HepG2 (cell line): ENCODE data around the gene CAPZB. TPM values are rescaled to one million over a fixed set of nuclear protein-coding genes. Genes with fewer than 3 reads are reported as not detected.

Source experiments
- FOXA1 ChIP-seq, 2 experiments: fragments of 450-650 bp in 1 of 2; sonication (generic) in 1 of 2; formaldehyde crosslinking in 1 of 2; IDR thresholded peaks; 2 replicates each; pipeline versions ENCODE4 v1.4.0 to v1.6.1; 2016 to 2020; ENCODE audit warnings: missing genetic modification reagents in 1 of 2
- KDM5A ChIP-seq: fragments of 200-600 bp; sonication (generic); IDR thresholded peaks from 2 replicates; pipeline ENCODE4 v1.7.0; 2018; ENCODE audit warnings: antibody characterized with exemption, mild to moderate bottlenecking, low read length, borderline replicate concordance
- KLF15 ChIP-seq: sonication (generic); formaldehyde crosslinking; IDR thresholded peaks from 2 replicates; pipeline ENCODE4 v1.8.1; 2023; ENCODE audit warnings: borderline replicate concordance, mild to moderate bottlenecking, inconsistent platforms, missing genetic modification reagents, mixed read lengths
- REL ChIP-seq: sonication (generic); formaldehyde crosslinking; conservative IDR thresholded peaks from 2 replicates; pipeline ENCODE4 v1.8.0; 2022; ENCODE audit warnings: mild to moderate bottlenecking, missing genetic modification reagents, moderate library complexity
- ZGPAT ChIP-seq: IDR thresholded peaks from 2 replicates; pipeline ENCODE4 v1.6.1; 2016; ENCODE audit warnings: mild to moderate bottlenecking
- ZNF3 ChIP-seq: IDR thresholded peaks from 2 replicates; pipeline ENCODE4 v1.7.0; 2017; ENCODE audit warnings: inconsistent platforms
- ZNF331 ChIP-seq: sonication (generic); formaldehyde crosslinking; IDR thresholded peaks from 2 replicates; pipeline ENCODE4 v1.4.0; 2020; ENCODE audit warnings: missing genetic modification reagents
- ZNF678 ChIP-seq: sonication (generic); formaldehyde crosslinking; IDR thresholded peaks from 2 replicates; pipeline ENCODE4 v1.4.0; 2020; ENCODE audit warnings: mild to moderate bottlenecking, missing genetic modification reagents
- ZNF766 ChIP-seq: sonication (generic); formaldehyde crosslinking; IDR thresholded peaks from 2 replicates; pipeline ENCODE4 v1.5.0; 2020; ENCODE audit warnings: missing genetic modification reagents, borderline replicate concordance
- ZNF777 ChIP-seq: sonication (generic); formaldehyde crosslinking; IDR thresholded peaks from 2 replicates; pipeline ENCODE4 v1.4.0; 2020; ENCODE audit warnings: missing genetic modification reagents
- polyA plus RNA-seq, 8 experiments: library from polyadenylated mRNA; depleted of rRNA in 3 of 8; stranded (reverse) in 7 of 8; unstranded in 1 of 8; fragments of >200 nt; fragmentation: Illumina TruSeq in 4 of 8; extraction: Trizol in 4 of 8; gene quantifications; 2 replicates each; pipeline versions ENCODE4 v1.2.1 to v1.2.3, GENCODE V29; 2011 to 2016; ENCODE audit warnings: low read depth in 4 of 8, missing spikeins in 1 of 8, mixed read lengths in 1 of 8; ENCODE audit not compliant: insufficient read depth in 1 of 8
- total RNA-seq, 5 experiments: library from RNA; depleted of rRNA; stranded (reverse); fragments of >200 nt; fragmentation: Illumina TruSeq; extraction: Trizol; gene quantifications; 2 replicates each; pipeline ENCODE4 v1.2.3, GENCODE V29; 2016; ENCODE audit warnings: low read depth in 1 of 5
- TF ChIP-seq, protein P1 (sequence below): sonication (generic); formaldehyde crosslinking; IDR thresholded peaks from 2 replicates; pipeline ENCODE4 v1.4.0; 2020; ENCODE audit warnings: missing genetic modification reagents
- TF ChIP-seq, protein P2 (sequence below), 2 experiments: sonication (generic) in 1 of 2; formaldehyde crosslinking in 1 of 2; IDR thresholded peaks; 2 replicates each; pipeline versions ENCODE4 v1.5.1 to v1.6.1; 2011 to 2020; ENCODE audit warnings: borderline replicate concordance in 1 of 2, low read depth in 1 of 2, low read length in 1 of 2, mild to moderate bottlenecking in 1 of 2, missing genetic modification reagents in 1 of 2, moderate library complexity in 1 of 2
- TF ChIP-seq, protein P3 (sequence below), 2 experiments: sonication (generic) in 1 of 2; formaldehyde crosslinking in 1 of 2; IDR thresholded peaks; 2 replicates each; pipeline versions ENCODE4 v1.4.0 to v1.6.1; 2016 to 2020; ENCODE audit warnings: borderline replicate concordance in 1 of 2, low read depth in 1 of 2, mild to moderate bottlenecking in 1 of 2, missing genetic modification reagents in 1 of 2
- TF ChIP-seq, protein P4 (sequence below): sonication (generic); formaldehyde crosslinking; IDR thresholded peaks from 2 replicates; pipeline ENCODE4 v1.8.1; 2022; ENCODE audit warnings: low read depth, mild to moderate bottlenecking, missing genetic modification reagents

Gene CAPZB
- total and polyA plus RNA-seq, 2 of the 13 experiments (the other 11 are each of a cell fraction or from before 2014, with no cell fraction given), result 58.9 to 76.9 TPM

GRCh38 chr1:19311931-19312781 lies 173.2 kb downstream of the CAPZB start, which contains the start of the genes AKR7A2 and SLC66A1 (continued):
- TF ChIP-seq ZNF777 (CRISPR knock-in tag), result peak; percentile 68
- TF ChIP-seq ZNF678, result no peak
- no peak for TF ChIP-seq FOXA1 (IDR thresholded peaks at IDR 0.05)
- TF ChIP-seq FOXA1 (CRISPR knock-in tag; IDR thresholded peaks at IDR 0.05), result peak; percentile 9; the same call in 1 of the 2 replicates
- no peak for TF ChIP-seq ZNF3 (CRISPR knock-in tag)
- TF ChIP-seq, protein P1, sequence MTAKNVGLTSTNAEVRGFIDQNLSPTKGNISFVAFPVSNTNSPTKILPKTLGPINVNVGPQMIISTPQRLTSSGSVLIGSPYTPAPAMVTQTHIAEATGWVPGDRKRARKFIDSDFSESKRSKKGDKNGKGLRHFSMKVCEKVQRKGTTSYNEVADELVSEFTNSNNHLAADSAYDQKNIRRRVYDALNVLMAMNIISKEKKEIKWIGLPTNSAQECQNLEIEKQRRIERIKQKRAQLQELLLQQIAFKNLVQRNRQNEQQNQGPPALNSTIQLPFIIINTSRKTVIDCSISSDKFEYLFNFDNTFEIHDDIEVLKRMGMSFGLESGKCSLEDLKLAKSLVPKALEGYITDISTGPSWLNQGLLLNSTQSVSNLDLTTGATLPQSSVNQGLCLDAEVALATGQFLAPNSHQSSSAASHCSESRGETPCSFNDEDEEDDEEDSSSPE (CRISPR knock-in tag), result peak; percentile 74
- TF ChIP-seq KDM5A, result no peak; the same call in 1 of the 2 replicates
- TF ChIP-seq, protein P2, sequence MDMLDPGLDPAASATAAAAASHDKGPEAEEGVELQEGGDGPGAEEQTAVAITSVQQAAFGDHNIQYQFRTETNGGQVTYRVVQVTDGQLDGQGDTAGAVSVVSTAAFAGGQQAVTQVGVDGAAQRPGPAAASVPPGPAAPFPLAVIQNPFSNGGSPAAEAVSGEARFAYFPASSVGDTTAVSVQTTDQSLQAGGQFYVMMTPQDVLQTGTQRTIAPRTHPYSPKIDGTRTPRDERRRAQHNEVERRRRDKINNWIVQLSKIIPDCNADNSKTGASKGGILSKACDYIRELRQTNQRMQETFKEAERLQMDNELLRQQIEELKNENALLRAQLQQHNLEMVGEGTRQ (IDR thresholded peaks at IDR 0.05; ENCODE audit: low read depth, low read length), result 0 out of 2 replicates have a peak, but pooled peaks have one; percentile 53
- TF ChIP-seq, protein P2 (CRISPR knock-in tag; IDR thresholded peaks at IDR 0.05; ENCODE audit: borderline replicate concordance), result peak; percentile 77
- peak; percentile 78 for TF ChIP-seq ZGPAT (CRISPR knock-in tag)
- TF ChIP-seq ZNF331 (CRISPR knock-in tag), result 0 out of 2 replicates have a peak, but pooled peaks have one; percentile 8
- TF ChIP-seq, protein P3, sequence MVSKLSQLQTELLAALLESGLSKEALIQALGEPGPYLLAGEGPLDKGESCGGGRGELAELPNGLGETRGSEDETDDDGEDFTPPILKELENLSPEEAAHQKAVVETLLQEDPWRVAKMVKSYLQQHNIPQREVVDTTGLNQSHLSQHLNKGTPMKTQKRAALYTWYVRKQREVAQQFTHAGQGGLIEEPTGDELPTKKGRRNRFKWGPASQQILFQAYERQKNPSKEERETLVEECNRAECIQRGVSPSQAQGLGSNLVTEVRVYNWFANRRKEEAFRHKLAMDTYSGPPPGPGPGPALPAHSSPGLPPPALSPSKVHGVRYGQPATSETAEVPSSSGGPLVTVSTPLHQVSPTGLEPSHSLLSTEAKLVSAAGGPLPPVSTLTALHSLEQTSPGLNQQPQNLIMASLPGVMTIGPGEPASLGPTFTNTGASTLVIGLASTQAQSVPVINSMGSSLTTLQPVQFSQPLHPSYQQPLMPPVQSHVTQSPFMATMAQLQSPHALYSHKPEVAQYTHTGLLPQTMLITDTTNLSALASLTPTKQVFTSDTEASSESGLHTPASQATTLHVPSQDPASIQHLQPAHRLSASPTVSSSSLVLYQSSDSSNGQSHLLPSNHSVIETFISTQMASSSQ (IDR thresholded peaks at IDR 0.05; ENCODE audit: low read depth), result no peak
- TF ChIP-seq, protein P3 (CRISPR knock-in tag; IDR thresholded peaks at IDR 0.05; ENCODE audit: borderline replicate concordance), result no peak
- no peak; the same call in 1 of the 2 replicates for TF ChIP-seq REL
- TF ChIP-seq, protein P4, sequence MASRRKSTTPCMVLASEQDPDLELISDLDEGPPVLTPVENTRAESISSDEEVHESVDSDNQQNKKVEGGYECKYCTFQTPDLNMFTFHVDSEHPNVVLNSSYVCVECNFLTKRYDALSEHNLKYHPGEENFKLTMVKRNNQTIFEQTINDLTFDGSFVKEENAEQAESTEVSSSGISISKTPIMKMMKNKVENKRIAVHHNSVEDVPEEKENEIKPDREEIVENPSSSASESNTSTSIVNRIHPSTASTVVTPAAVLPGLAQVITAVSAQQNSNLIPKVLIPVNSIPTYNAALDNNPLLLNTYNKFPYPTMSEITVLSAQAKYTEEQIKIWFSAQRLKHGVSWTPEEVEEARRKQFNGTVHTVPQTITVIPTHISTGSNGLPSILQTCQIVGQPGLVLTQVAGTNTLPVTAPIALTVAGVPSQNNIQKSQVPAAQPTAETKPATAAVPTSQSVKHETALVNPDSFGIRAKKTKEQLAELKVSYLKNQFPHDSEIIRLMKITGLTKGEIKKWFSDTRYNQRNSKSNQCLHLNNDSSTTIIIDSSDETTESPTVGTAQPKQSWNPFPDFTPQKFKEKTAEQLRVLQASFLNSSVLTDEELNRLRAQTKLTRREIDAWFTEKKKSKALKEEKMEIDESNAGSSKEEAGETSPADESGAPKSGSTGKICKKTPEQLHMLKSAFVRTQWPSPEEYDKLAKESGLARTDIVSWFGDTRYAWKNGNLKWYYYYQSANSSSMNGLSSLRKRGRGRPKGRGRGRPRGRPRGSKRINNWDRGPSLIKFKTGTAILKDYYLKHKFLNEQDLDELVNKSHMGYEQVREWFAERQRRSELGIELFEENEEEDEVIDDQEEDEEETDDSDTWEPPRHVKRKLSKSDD, result 0 out of 2 replicates have a peak, but pooled peaks have one; percentile 40
- no peak; the same call in 1 of the 2 replicates for TF ChIP-seq KLF15 (CRISPR knock-in tag)
- TF ChIP-seq ZNF766 (CRISPR knock-in tag), result peak; percentile 42; the same call in 1 of the 2 replicates
